ENCODE results near the gene TMBIM1. TPM values are rescaled to one million over a fixed set of nuclear protein-coding genes. Genes with fewer than 3 reads are reported as not detected.

TMBIM1 gene
- polyA plus RNA-seq, 3 donors = 101 to 139 (median 129) TPM

GRCh38 chr2:218298314-218298875 lies 6.1 kb upstream of the TMBIM1 start:
- H3K27ac Mint-ChIP-seq = no peak overlapping the region
- Histone ChIP-seq H3K27me3 (ENCODE audit: control insufficient read depth in 2 of 2, insufficient read depth in 2 of 2, low read length in 2 of 2) (no peaks in the 10 kb centered on the region), H3K4me2 (replicated peaks; ENCODE audit: extremely low read depth, low read length, poor library complexity, severe bottlenecking) (no peak overlapping the region), H3K79me2 (ENCODE audit: insufficient read depth, low read length) (no peaks in the 10 kb centered on the region), H3K9ac (ENCODE audit: insufficient read depth, low read length, poor library complexity, severe bottlenecking) (no peak overlapping the region), H3K27ac (ENCODE audit: low read depth in 1 of 2, low read length in 2 of 2) (no peak overlapping the region), H2AFZ (ENCODE audit: insufficient read depth, low read depth, low read length, poor library complexity, severe bottlenecking) (no peak overlapping the region), H4K20me1 (ENCODE audit: insufficient read depth, low read length) (no peaks in the 10 kb centered on the region), H3K4me1 (ENCODE audit: control insufficient read depth in 1 of 2, insufficient read depth in 2 of 2, low read length in 2 of 2) (peaks cover 16 to 22% of the 10 kb centered on the region in 2 donors), H3K36me3 (replicated peaks in 1 of 2; ENCODE audit: control insufficient read depth in 1 of 2, insufficient read depth in 2 of 2, low read length in 2 of 2) (no peaks in the 10 kb centered on the region), H3K4me3 (replicated peaks in 1 of 3; ENCODE audit: low read depth in 2 of 3, low read length in 3 of 3) (no peak overlapping the region), H3K9me3 (replicated peaks in 1 of 2; ENCODE audit: control insufficient read depth in 1 of 2, insufficient read depth in 1 of 2, low read length in 2 of 2) (no peaks in the 10 kb centered on the region)
- 98% methylated on average over 6 of the region's 6 CpGs for WGBS (ENCODE audit: insufficient coverage)
- peaks cover 0 to 2% (median 0%) of the 10 kb centered on the region in 7 donors for H3K9me3 Mint-ChIP-seq
- H3K27me3 Mint-ChIP-seq (ENCODE audit: low read depth in 3 of 3) = peaks cover 0 to 4% (median 2%) of the 10 kb centered on the region in 3 donors
- DNase-seq = no peak
- no peaks in the 10 kb centered on the region for H3K36me3 Mint-ChIP-seq
- peaks cover 24% of the 10 kb centered on the region for H3K4me1 Mint-ChIP-seq
- no peak for TF ChIP-seq CTCF (IDR thresholded peaks at IDR 0.05)
- no peak overlapping the region for H3K4me3 Mint-ChIP-seq
- intact Hi-C loops (cut with micrococcal nuclease) = no loop called here

- peaks cover 0 to 2% (median 0%) of the 10 kb centered on the region in 7 donors for H3K9me3 Mint-ChIP-seq
- H3K27ac ChIP-seq (ENCODE audit: low read depth in 1 of 2, low read length in 2 of 2) = no peak overlapping the region
- no peaks in the 10 kb centered on the region for H3K36me3 ChIP-seq (replicated peaks in 1 of 2; ENCODE audit: control insufficient read depth in 1 of 2, insufficient read depth in 2 of 2, low read length in 2 of 2)
- no peak overlapping the region for H3K4me3 Mint-ChIP-seq
- no peak overlapping the region for H2AFZ ChIP-seq (ENCODE audit: insufficient read depth, low read depth, low read length, poor library complexity, severe bottlenecking)
- H3K9ac ChIP-seq (ENCODE audit: insufficient read depth, low read length, poor library complexity, severe bottlenecking) = no peak overlapping the region
- no peak for TF ChIP-seq CTCF (IDR thresholded peaks at IDR 0.05)
- no peak overlapping the region for H3K27ac Mint-ChIP-seq
- no peaks in the 10 kb centered on the region for H3K36me3 Mint-ChIP-seq
- H3K4me1 Mint-ChIP-seq = peaks cover 32% of the 10 kb centered on the region
- peaks cover 26 to 37% of the 10 kb centered on the region in 2 donors for H3K4me1 ChIP-seq (ENCODE audit: control insufficient read depth in 1 of 2, insufficient read depth in 2 of 2, low read length in 2 of 2)
- H3K27me3 Mint-ChIP-seq (ENCODE audit: low read depth in 3 of 3) = peaks cover 0 to 4% (median 2%) of the 10 kb centered on the region in 3 donors
- 96% methylated on average over 6 of the region's 7 CpGs for WGBS (ENCODE audit: insufficient coverage)
- no peak overlapping the region for H3K4me2 ChIP-seq (replicated peaks; ENCODE audit: extremely low read depth, low read length, poor library complexity, severe bottlenecking)
- H3K9me3 ChIP-seq (replicated peaks in 1 of 2; ENCODE audit: control insufficient read depth in 1 of 2, insufficient read depth in 1 of 2, low read length in 2 of 2) = no peaks in the 10 kb centered on the region
- H3K27me3 ChIP-seq (ENCODE audit: control insufficient read depth in 2 of 2, insufficient read depth in 2 of 2, low read length in 2 of 2) = no peaks in the 10 kb centered on the region
- no peak for DNase-seq
- H4K20me1 ChIP-seq (ENCODE audit: insufficient read depth, low read length) = no peaks in the 10 kb centered on the region
- no peak overlapping the region for H3K4me3 ChIP-seq (replicated peaks in 1 of 3; ENCODE audit: low read depth in 2 of 3, low read length in 3 of 3)
- peaks cover 5% of the 10 kb centered on the region for H3K79me2 ChIP-seq (ENCODE audit: insufficient read depth, low read length)
- intact Hi-C loops (cut with micrococcal nuclease) = no loop called here
Measured at GRCh38 chr2:218296847-218297246, 4.5 kb upstream of the TMBIM1 start.
